Memory B cell (primary cell): Measurements from ENCODE around the gene TMEM106C.

Source experiments
- ATAC-seq: fragments of 150-1000 bp; cut with Tn5 transposase; 2 replicates; pipeline ENCODE4 v1.10.0; 2021; ENCODE audit warnings: low read depth, mild to moderate bottlenecking, moderate library complexity
- DNase-seq, 2 donors: peaks; one replicate each; pipeline ENCODE4 v3.0.0; 2022; ENCODE audit warnings: low spot score in 2 of 2
- H3K27ac Mint-ChIP-seq: one replicate; pipeline ENCODE4 v1.8.0; 2022; ENCODE audit warnings: mild to moderate bottlenecking, moderate library complexity, mixed read lengths
- H3K27me3 Mint-ChIP-seq: one replicate; pipeline ENCODE4 v1.8.0; 2022; ENCODE audit warnings: mixed read lengths
- H3K36me3 Mint-ChIP-seq: one replicate; pipeline ENCODE4 v1.8.0; 2022; ENCODE audit warnings: mild to moderate bottlenecking, mixed read lengths
- H3K4me1 Mint-ChIP-seq: one replicate; pipeline ENCODE4 v1.8.0; 2022; ENCODE audit warnings: mixed read lengths
- H3K4me3 Mint-ChIP-seq: one replicate; pipeline ENCODE4 v1.8.0; 2022; ENCODE audit warnings: mild to moderate bottlenecking, moderate library complexity, mixed read lengths
- H3K9me3 Mint-ChIP-seq: one replicate; pipeline ENCODE4 v1.8.0; 2022; ENCODE audit warnings: mixed read lengths

The TMEM106C gene

GRCh38 chr12:48003226-48004052, 40.0 kb downstream of the TMEM106C start:
- peaks cover 24% of the 10 kb centered on the region for H3K4me1 Mint-ChIP-seq
- peak overlapping the region; percentile 65 for H3K4me3 Mint-ChIP-seq
- no peak overlapping the region for H3K27ac Mint-ChIP-seq
- no peaks in the 10 kb centered on the region for H3K36me3 Mint-ChIP-seq
- H3K9me3 Mint-ChIP-seq: no peaks in the 10 kb centered on the region
- DNase-seq: peak in 1 of 2 donors; percentile 22
- ATAC-seq: peak; percentile 16
- peaks cover 29% of the 10 kb centered on the region for H3K27me3 Mint-ChIP-seq

GRCh38 chr12:48004053-48004941, 40.9 kb downstream of the TMEM106C start, which contains the start of gene COL2A1:
COL2A1 (minus strand) TSS chr12:48004476; CDS start chr12:48004321, 155 bp downstream.
- DNase-seq (peak in 1 of 2 donors; percentile 29), ATAC-seq (peak; percentile 43)
- peaks cover 30% of the 10 kb centered on the region for H3K27me3 Mint-ChIP-seq
- peak within 1 kb of the TSS; percentile 65 for H3K4me3 Mint-ChIP-seq
- H3K4me1 Mint-ChIP-seq: peaks cover 24% of the 10 kb centered on the region
- H3K36me3 Mint-ChIP-seq: no peaks in the 10 kb centered on the region
- H3K27ac Mint-ChIP-seq: no peak within 1 kb of the TSS
- H3K9me3 Mint-ChIP-seq: no peaks in the 10 kb centered on the region

- Mint-ChIP-seq H3K4me3 (peak overlapping the region; percentile 54), H3K9me3 (no peaks in the 10 kb centered on the region), H3K36me3 (no peaks in the 10 kb centered on the region), H3K27ac (no peak overlapping the region), H3K27me3 (peaks cover 31% of the 10 kb centered on the region), H3K4me1 (peaks cover 24% of the 10 kb centered on the region)
- no peak for DNase-seq
- no peak for ATAC-seq
These were observed 41.8 kb downstream of the TMEM106C start for GRCh38 chr12:48005001-48005749.

GRCh38 chr12:48005750-48006021, 42.3 kb downstream of the TMEM106C start:
- Mint-ChIP-seq H3K4me1 (peaks cover 24% of the 10 kb centered on the region), H3K4me3 (peak overlapping the region; percentile 54), H3K36me3 (no peaks in the 10 kb centered on the region), H3K9me3 (no peaks in the 10 kb centered on the region), H3K27me3 (peaks cover 32% of the 10 kb centered on the region), H3K27ac (no peak overlapping the region)
- ATAC-seq: no peak
- no peak for DNase-seq

- peaks cover 34% of the 10 kb centered on the region for H3K27me3 Mint-ChIP-seq
- no peaks in the 10 kb centered on the region for H3K9me3 Mint-ChIP-seq
- no peak overlapping the region for H3K27ac Mint-ChIP-seq
- no peak overlapping the region for H3K4me3 Mint-ChIP-seq
- H3K36me3 Mint-ChIP-seq: no peaks in the 10 kb centered on the region
- ATAC-seq (no peak), DNase-seq (no peak)
- peaks cover 12% of the 10 kb centered on the region for H3K4me1 Mint-ChIP-seq
These were observed 43.8 kb downstream of the TMEM106C start for GRCh38 chr12:48007206-48007605.

- Mint-ChIP-seq H3K36me3 (no peaks in the 10 kb centered on the region), H3K4me1 (peaks cover 7% of the 10 kb centered on the region), H3K27me3 (peaks cover 30% of the 10 kb centered on the region), H3K9me3 (no peaks in the 10 kb centered on the region), H3K4me3 (no peak overlapping the region), H3K27ac (no peak overlapping the region)
- no peak for DNase-seq
- ATAC-seq: no peak
These were observed 45.0 kb downstream of the TMEM106C start for GRCh38 chr12:48008349-48008748.

- no peak for DNase-seq
- ATAC-seq: no peak
- H3K9me3 Mint-ChIP-seq: no peaks in the 10 kb centered on the region
- H3K27ac Mint-ChIP-seq: no peak overlapping the region
- no peaks in the 10 kb centered on the region for H3K36me3 Mint-ChIP-seq
- H3K27me3 Mint-ChIP-seq: peaks cover 27% of the 10 kb centered on the region
- H3K4me1 Mint-ChIP-seq: peaks cover 2% of the 10 kb centered on the region
- H3K4me3 Mint-ChIP-seq: no peak overlapping the region
These were observed 45.6 kb downstream of the TMEM106C start for GRCh38 chr12:48008950-48009349.

- Mint-ChIP-seq H3K4me3 (no peak overlapping the region), H3K9me3 (no peaks in the 10 kb centered on the region), H3K27me3 (peaks cover 27% of the 10 kb centered on the region), H3K36me3 (no peaks in the 10 kb centered on the region), H3K27ac (no peak overlapping the region), H3K4me1 (peaks cover 2% of the 10 kb centered on the region)
- DNase-seq (no peak), ATAC-seq (no peak)
These were observed 46.1 kb downstream of the TMEM106C start for GRCh38 chr12:48009471-48009870.

- no peaks in the 10 kb centered on the region for H3K9me3 Mint-ChIP-seq
- no peak overlapping the region for H3K4me3 Mint-ChIP-seq
- ATAC-seq (no peak), DNase-seq (no peak)
- H3K27ac Mint-ChIP-seq: no peak overlapping the region
- peaks cover 26% of the 10 kb centered on the region for H3K27me3 Mint-ChIP-seq
- no peaks in the 10 kb centered on the region for H3K4me1 Mint-ChIP-seq
- H3K36me3 Mint-ChIP-seq: no peaks in the 10 kb centered on the region
These were observed 47.1 kb downstream of the TMEM106C start for GRCh38 chr12:48010366-48010970.

- ATAC-seq (no peak), DNase-seq (no peak)
- Mint-ChIP-seq H3K9me3 (no peaks in the 10 kb centered on the region), H3K27me3 (peaks cover 21% of the 10 kb centered on the region), H3K4me1 (no peaks in the 10 kb centered on the region), H3K36me3 (no peaks in the 10 kb centered on the region), H3K4me3 (no peak overlapping the region), H3K27ac (no peak overlapping the region)
These were observed 48.7 kb downstream of the TMEM106C start for GRCh38 chr12:48012070-48012469.

- peaks cover 22% of the 10 kb centered on the region for H3K27me3 Mint-ChIP-seq
- H3K4me1 Mint-ChIP-seq: no peaks in the 10 kb centered on the region
- H3K27ac Mint-ChIP-seq: no peak overlapping the region
These were observed 49.9 kb downstream of the TMEM106C start for GRCh38 chr12:48013287-48013686.

GRCh38 chr12:48015129-48015528, 51.7 kb downstream of the TMEM106C start:
- H3K27ac Mint-ChIP-seq: no peak overlapping the region
- no peaks in the 10 kb centered on the region for H3K36me3 Mint-ChIP-seq
- no peaks in the 10 kb centered on the region for H3K4me1 Mint-ChIP-seq
- H3K4me3 Mint-ChIP-seq: no peak overlapping the region
- DNase-seq: no peak
- H3K27me3 Mint-ChIP-seq: peaks cover 19% of the 10 kb centered on the region
- ATAC-seq: no peak
- H3K9me3 Mint-ChIP-seq: no peaks in the 10 kb centered on the region

More at GRCh38 chr12:48013287-48013686, 49.9 kb downstream of the TMEM106C start:
- Mint-ChIP-seq H3K4me3 (no peak overlapping the region), H3K36me3 (no peaks in the 10 kb centered on the region), H3K9me3 (no peaks in the 10 kb centered on the region)
- ATAC-seq: no peak
- no peak for DNase-seq

- Mint-ChIP-seq H3K36me3 (no peaks in the 10 kb centered on the region), H3K9me3 (no peaks in the 10 kb centered on the region), H3K27ac (no peak overlapping the region), H3K4me3 (no peak overlapping the region), H3K27me3 (peaks cover 15% of the 10 kb centered on the region), H3K4me1 (no peaks in the 10 kb centered on the region)
- DNase-seq (no peak), ATAC-seq (no peak)
These were observed 52.6 kb downstream of the TMEM106C start for GRCh38 chr12:48015954-48016353.
